HEK293 (cell line): ENCODE results near the gene FANCE.

ENCODE experiments used
- CTCF ChIA-PET: fragments of 350-600 bp; formaldehyde crosslinking; extraction: SDS; loops from one replicate; lab custom pipeline; 2021; ENCODE audit warnings: antibody characterized with exemption; lab: Yijun Ruan, JAX
- POLR2A ChIA-PET: fragments of 300-600 bp; formaldehyde crosslinking; extraction: SDS; loops from one replicate; lab custom pipeline; 2020; ENCODE audit warnings: antibody characterized with exemption, inconsistent platforms; lab: Yijun Ruan, JAX
- H3K27ac ChIP-seq: fragments of 200-500 bp; sonication (Bioruptor generic); 2 replicates; pipeline ENCODE4 v1.5.1; 2014; ENCODE audit warnings: low read depth, low read length, control low read depth, inconsistent platforms; ENCODE audit errors: extremely low read depth
- H3K36me3 ChIP-seq, 2 experiments: fragments of 200-500 bp in 1 of 2; sonication (Bioruptor generic) in 1 of 2; 1 replicate in 1 of 2; 2 replicates in 1 of 2; pipeline ENCODE4 v1.5.1; 2014 to 2017; ENCODE audit warnings: inconsistent platforms in 2 of 2, low read length in 2 of 2; ENCODE audit not compliant: control insufficient read depth in 2 of 2, insufficient read depth in 1 of 2
- H3K4me1 ChIP-seq: fragments of 200-500 bp; sonication (Bioruptor generic); 2 replicates; pipeline ENCODE4 v1.5.1; 2014; ENCODE audit warnings: mild to moderate bottlenecking, low read length, inconsistent platforms; ENCODE audit not compliant: control insufficient read depth, insufficient read depth
- H3K4me3 ChIP-seq: 2 replicates; pipeline ENCODE4 v1.5.1; 2011; ENCODE audit warnings: low read depth, mild to moderate bottlenecking, control low read depth, low read length, moderate library complexity
- H3K9me3 ChIP-seq: fragments of 200-500 bp; sonication (Bioruptor generic); 2 replicates; pipeline ENCODE4 v1.5.1; 2014; ENCODE audit warnings: low read depth, low read length, inconsistent platforms; ENCODE audit not compliant: control insufficient read depth, insufficient read depth
- KLF1 ChIP-seq: fragments of 450-650 bp; formaldehyde crosslinking; IDR thresholded peaks from 2 replicates; pipeline ENCODE4 v1.5.1; 2016; ENCODE audit warnings: missing biosample characterization, missing genetic modification characterization
- REST ChIP-seq: fragments of 450-650 bp; formaldehyde crosslinking; IDR thresholded peaks from 2 replicates; pipeline ENCODE4 v1.5.1; 2016; ENCODE audit warnings: missing biosample characterization, missing genetic modification characterization
- SP3 ChIP-seq: fragments of 450-650 bp; formaldehyde crosslinking; IDR thresholded peaks from 2 replicates; pipeline ENCODE4 v1.5.1; 2016; ENCODE audit warnings: missing biosample characterization, missing genetic modification characterization
- ZNF121 ChIP-seq: fragments of 450-650 bp; formaldehyde crosslinking; IDR thresholded peaks from 2 replicates; pipeline ENCODE4 v1.5.1; 2016; ENCODE audit warnings: missing biosample characterization, missing genetic modification characterization
- ZNF16 ChIP-seq: fragments of 450-650 bp; formaldehyde crosslinking; IDR thresholded peaks from 2 replicates; pipeline ENCODE4 v1.5.1; 2016; ENCODE audit warnings: low read depth, missing biosample characterization, missing genetic modification characterization
- ZNF211 ChIP-seq: fragments of 450-650 bp; formaldehyde crosslinking; IDR thresholded peaks from 2 replicates; pipeline ENCODE4 v1.5.1; 2016; ENCODE audit warnings: low read depth, missing biosample characterization, missing genetic modification characterization
- ZNF239 ChIP-seq: fragments of 450-650 bp; formaldehyde crosslinking; IDR thresholded peaks from 2 replicates; pipeline ENCODE4 v1.5.1; 2016; ENCODE audit warnings: missing biosample characterization, missing genetic modification characterization
- ZNF423 ChIP-seq: fragments of 450-650 bp; formaldehyde crosslinking; IDR thresholded peaks from 2 replicates; pipeline ENCODE4 v1.5.1; 2016; ENCODE audit warnings: missing biosample characterization, missing genetic modification characterization
- ZNF433 ChIP-seq: fragments of 450-650 bp; formaldehyde crosslinking; IDR thresholded peaks from 2 replicates; pipeline ENCODE4 v1.5.1; 2016; ENCODE audit warnings: missing biosample characterization, missing genetic modification characterization, low read depth
- ZNF510 ChIP-seq: fragments of 450-650 bp; formaldehyde crosslinking; IDR thresholded peaks from 2 replicates; pipeline ENCODE4 v1.5.1; 2018; ENCODE audit warnings: mild to moderate bottlenecking, missing genetic modification characterization, missing biosample characterization; ENCODE audit not compliant: insufficient replicate concordance
- ZNF514 ChIP-seq: fragments of 450-650 bp; formaldehyde crosslinking; IDR thresholded peaks from 2 replicates; pipeline ENCODE4 v1.5.1; 2016; ENCODE audit warnings: missing biosample characterization, missing genetic modification characterization
- ZNF596 ChIP-seq: fragments of 450-650 bp; IDR thresholded peaks from 2 replicates; pipeline ENCODE4 v1.5.0; 2018; ENCODE audit warnings: missing biosample characterization, mild to moderate bottlenecking, missing genetic modification characterization, moderate library complexity
- ZNF610 ChIP-seq: fragments of 450-650 bp; formaldehyde crosslinking; IDR thresholded peaks from 2 replicates; pipeline ENCODE4 v1.5.1; 2016; ENCODE audit warnings: missing biosample characterization, missing genetic modification characterization, borderline replicate concordance
- ZNF654 ChIP-seq: fragments of 450-650 bp; formaldehyde crosslinking; IDR thresholded peaks from 2 replicates; pipeline ENCODE4 v1.5.1; 2016; ENCODE audit warnings: low read depth, missing biosample characterization, missing genetic modification characterization
- ZNF768 ChIP-seq: fragments of 450-650 bp; formaldehyde crosslinking; IDR thresholded peaks from 2 replicates; pipeline ENCODE4 v1.5.1; 2018; ENCODE audit warnings: missing biosample characterization, mild to moderate bottlenecking, missing genetic modification characterization
- ZSCAN16 ChIP-seq: fragments of 450-650 bp; formaldehyde crosslinking; IDR thresholded peaks from 2 replicates; pipeline ENCODE4 v1.5.1; 2016; ENCODE audit warnings: missing biosample characterization, missing genetic modification characterization
- ZSCAN23 ChIP-seq: fragments of 450-650 bp; formaldehyde crosslinking; IDR thresholded peaks from 2 replicates; pipeline ENCODE4 v1.5.1; 2016; ENCODE audit warnings: missing biosample characterization, missing genetic modification characterization
- TF ChIP-seq, protein P1 (sequence below): fragments of 450-650 bp; formaldehyde crosslinking; IDR thresholded peaks from 2 replicates; pipeline ENCODE4 v1.5.1; 2016; ENCODE audit warnings: missing biosample characterization, missing genetic modification characterization
- TF ChIP-seq, protein P2 (sequence below): fragments of 450-650 bp; formaldehyde crosslinking; IDR thresholded peaks from 2 replicates; pipeline ENCODE4 v1.5.1; 2016; ENCODE audit warnings: missing biosample characterization, missing genetic modification characterization, borderline replicate concordance
- TF ChIP-seq, protein P3 (sequence below): fragments of 450-650 bp; formaldehyde crosslinking; IDR thresholded peaks from 2 replicates; pipeline ENCODE4 v1.5.1; 2016; ENCODE audit warnings: missing biosample characterization, missing genetic modification characterization
- TF ChIP-seq, protein P4 (sequence below): fragments of 450-650 bp; formaldehyde crosslinking; IDR thresholded peaks from 2 replicates; pipeline ENCODE4 v1.5.1; 2016; ENCODE audit warnings: missing biosample characterization, missing genetic modification characterization

FANCE gene

DNA sequence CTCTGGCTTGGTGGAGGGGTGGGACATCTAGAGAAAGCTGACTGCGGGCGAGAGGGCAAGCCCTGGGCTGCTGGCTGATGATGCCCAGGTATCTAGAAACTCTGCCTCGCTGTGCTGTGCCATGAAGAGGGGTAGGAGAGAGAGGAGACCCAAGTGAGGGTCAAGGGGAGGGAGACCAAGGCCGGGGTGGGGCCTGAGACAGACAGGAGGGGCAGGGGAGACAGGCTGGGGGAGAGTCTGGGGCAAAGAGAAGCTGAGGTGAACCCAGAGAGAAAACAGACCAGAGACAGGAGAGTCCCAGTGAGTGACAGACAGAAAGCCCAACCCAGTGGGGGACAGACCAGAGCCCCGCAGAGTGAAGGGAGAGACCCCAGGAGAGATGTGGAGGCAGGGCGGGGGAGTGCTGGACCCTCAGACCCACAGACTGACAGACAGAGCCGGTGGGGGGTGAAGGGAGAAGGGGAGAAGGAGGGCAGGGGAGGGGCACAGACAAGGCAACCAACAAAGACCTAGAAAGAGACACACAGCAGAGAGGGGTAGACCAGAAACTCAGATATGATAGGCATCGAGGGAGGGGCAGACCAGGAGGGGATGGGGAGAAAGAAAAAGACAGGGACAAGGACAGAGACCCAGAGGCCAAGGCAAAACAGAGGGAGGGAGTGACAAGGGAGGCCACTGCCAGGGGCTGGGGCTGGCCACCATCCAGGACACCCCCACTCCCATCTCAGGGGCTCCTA lies 38.9 kb downstream of the FANCE start:
- CTCF ChIA-PET: interaction anchor here (0.6 to 1.2 kb wide), 3 partner anchors 23 to 495 kb away, joined by 3 to 4 read pairs (median 4); partner anchors contain the start of gene RPL10A
- POLR2A ChIA-PET: interaction anchor here (1.1 to 15.4 kb wide), 3 partner anchors 10 to 19 kb away, joined by 3 to 198 read pairs (median 3); partner anchors contain the start of gene RPL10A
- H3K4me3 ChIP-seq: no peak overlapping the region
- TF ChIP-seq ZNF768 (tag by site-specific recombination) (peak; percentile 79; the same call in 1 of the 2 replicates), ZNF239 (tag by site-specific recombination) (no peak), ZNF510 (tag by site-specific recombination) (no peak), ZNF610 (no peak), ZNF423 (no peak), ZNF433 (tag by site-specific recombination) (no peak), ZSCAN23 (tag by site-specific recombination) (no peak), REST (no peak), ZNF596 (tag by site-specific recombination) (no peak), ZSCAN16 (tag by site-specific recombination) (no peak), ZNF514 (tag by site-specific recombination) (no peak), ZNF211 (tag by site-specific recombination) (no peak), ZNF654 (no peak), SP3 (tag by site-specific recombination) (no peak), KLF1 (no peak), ZNF121 (no peak), ZNF16 (tag by site-specific recombination) (no peak)
- TF ChIP-seq, protein P1, sequence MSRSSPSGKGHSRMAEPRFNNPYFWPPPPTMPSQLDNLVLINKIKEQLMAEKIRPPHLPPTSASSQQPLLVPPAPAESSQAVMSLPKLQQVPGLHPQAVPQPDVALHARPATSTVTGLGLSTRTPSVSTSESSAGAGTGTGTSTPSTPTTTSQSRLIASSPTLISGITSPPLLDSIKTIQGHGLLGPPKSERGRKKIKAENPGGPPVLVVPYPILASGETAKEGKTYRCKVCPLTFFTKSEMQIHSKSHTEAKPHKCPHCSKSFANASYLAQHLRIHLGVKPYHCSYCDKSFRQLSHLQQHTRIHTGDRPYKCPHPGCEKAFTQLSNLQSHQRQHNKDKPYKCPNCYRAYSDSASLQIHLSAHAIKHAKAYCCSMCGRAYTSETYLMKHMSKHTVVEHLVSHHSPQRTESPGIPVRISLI (tag by site-specific recombination): no peak
- TF ChIP-seq, protein P2, sequence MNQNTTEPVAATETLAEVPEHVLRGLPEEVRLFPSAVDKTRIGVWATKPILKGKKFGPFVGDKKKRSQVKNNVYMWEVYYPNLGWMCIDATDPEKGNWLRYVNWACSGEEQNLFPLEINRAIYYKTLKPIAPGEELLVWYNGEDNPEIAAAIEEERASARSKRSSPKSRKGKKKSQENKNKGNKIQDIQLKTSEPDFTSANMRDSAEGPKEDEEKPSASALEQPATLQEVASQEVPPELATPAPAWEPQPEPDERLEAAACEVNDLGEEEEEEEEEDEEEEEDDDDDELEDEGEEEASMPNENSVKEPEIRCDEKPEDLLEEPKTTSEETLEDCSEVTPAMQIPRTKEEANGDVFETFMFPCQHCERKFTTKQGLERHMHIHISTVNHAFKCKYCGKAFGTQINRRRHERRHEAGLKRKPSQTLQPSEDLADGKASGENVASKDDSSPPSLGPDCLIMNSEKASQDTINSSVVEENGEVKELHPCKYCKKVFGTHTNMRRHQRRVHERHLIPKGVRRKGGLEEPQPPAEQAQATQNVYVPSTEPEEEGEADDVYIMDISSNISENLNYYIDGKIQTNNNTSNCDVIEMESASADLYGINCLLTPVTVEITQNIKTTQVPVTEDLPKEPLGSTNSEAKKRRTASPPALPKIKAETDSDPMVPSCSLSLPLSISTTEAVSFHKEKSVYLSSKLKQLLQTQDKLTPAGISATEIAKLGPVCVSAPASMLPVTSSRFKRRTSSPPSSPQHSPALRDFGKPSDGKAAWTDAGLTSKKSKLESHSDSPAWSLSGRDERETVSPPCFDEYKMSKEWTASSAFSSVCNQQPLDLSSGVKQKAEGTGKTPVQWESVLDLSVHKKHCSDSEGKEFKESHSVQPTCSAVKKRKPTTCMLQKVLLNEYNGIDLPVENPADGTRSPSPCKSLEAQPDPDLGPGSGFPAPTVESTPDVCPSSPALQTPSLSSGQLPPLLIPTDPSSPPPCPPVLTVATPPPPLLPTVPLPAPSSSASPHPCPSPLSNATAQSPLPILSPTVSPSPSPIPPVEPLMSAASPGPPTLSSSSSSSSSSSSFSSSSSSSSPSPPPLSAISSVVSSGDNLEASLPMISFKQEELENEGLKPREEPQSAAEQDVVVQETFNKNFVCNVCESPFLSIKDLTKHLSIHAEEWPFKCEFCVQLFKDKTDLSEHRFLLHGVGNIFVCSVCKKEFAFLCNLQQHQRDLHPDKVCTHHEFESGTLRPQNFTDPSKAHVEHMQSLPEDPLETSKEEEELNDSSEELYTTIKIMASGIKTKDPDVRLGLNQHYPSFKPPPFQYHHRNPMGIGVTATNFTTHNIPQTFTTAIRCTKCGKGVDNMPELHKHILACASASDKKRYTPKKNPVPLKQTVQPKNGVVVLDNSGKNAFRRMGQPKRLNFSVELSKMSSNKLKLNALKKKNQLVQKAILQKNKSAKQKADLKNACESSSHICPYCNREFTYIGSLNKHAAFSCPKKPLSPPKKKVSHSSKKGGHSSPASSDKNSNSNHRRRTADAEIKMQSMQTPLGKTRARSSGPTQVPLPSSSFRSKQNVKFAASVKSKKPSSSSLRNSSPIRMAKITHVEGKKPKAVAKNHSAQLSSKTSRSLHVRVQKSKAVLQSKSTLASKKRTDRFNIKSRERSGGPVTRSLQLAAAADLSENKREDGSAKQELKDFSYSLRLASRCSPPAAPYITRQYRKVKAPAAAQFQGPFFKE (tag by site-specific recombination): no peak
- TF ChIP-seq, protein P3, sequence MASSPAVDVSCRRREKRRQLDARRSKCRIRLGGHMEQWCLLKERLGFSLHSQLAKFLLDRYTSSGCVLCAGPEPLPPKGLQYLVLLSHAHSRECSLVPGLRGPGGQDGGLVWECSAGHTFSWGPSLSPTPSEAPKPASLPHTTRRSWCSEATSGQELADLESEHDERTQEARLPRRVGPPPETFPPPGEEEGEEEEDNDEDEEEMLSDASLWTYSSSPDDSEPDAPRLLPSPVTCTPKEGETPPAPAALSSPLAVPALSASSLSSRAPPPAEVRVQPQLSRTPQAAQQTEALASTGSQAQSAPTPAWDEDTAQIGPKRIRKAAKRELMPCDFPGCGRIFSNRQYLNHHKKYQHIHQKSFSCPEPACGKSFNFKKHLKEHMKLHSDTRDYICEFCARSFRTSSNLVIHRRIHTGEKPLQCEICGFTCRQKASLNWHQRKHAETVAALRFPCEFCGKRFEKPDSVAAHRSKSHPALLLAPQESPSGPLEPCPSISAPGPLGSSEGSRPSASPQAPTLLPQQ (tag by site-specific recombination): no peak
- TF ChIP-seq, protein P4, sequence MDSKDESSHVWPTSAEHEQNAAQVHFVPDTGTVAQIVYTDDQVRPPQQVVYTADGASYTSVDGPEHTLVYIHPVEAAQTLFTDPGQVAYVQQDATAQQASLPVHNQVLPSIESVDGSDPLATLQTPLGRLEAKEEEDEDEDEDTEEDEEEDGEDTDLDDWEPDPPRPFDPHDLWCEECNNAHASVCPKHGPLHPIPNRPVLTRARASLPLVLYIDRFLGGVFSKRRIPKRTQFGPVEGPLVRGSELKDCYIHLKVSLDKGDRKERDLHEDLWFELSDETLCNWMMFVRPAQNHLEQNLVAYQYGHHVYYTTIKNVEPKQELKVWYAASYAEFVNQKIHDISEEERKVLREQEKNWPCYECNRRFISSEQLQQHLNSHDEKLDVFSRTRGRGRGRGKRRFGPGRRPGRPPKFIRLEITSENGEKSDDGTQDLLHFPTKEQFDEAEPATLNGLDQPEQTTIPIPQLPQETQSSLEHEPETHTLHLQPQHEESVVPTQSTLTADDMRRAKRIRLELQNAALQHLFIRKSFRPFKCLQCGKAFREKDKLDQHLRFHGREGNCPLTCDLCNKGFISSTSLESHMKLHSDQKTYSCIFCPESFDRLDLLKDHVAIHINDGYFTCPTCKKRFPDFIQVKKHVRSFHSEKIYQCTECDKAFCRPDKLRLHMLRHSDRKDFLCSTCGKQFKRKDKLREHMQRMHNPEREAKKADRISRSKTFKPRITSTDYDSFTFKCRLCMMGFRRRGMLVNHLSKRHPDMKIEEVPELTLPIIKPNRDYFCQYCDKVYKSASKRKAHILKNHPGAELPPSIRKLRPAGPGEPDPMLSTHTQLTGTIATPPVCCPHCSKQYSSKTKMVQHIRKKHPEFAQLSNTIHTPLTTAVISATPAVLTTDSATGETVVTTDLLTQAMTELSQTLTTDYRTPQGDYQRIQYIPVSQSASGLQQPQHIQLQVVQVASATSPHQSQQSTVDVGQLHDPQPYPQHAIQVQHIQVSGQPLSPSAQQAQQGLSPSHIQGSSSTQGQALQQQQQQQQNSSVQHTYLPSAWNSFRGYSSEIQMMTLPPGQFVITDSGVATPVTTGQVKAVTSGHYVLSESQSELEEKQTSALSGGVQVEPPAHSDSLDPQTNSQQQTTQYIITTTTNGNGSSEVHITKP (tag by site-specific recombination): peak; percentile 86

More for the DNA sequence above, 38.9 kb downstream of the FANCE start:
- Histone ChIP-seq H3K9me3 (no peaks in the 10 kb centered on the region), H3K36me3 (peaks cover 0 to 4% of the 10 kb centered on the region in 2 experiments; a peak in 1 of 3 replicates), H3K4me1 (peaks cover 21% of the 10 kb centered on the region), H3K27ac (no peak overlapping the region)
